ENCODE results near the gene RBMS1. TPM values are rescaled to one million over a fixed set of nuclear protein-coding genes. Genes with fewer than 3 reads are reported as not detected.

RBMS1 gene
- polyA plus RNA-seq, 1 experiment, result 107 TPM

DNA sequence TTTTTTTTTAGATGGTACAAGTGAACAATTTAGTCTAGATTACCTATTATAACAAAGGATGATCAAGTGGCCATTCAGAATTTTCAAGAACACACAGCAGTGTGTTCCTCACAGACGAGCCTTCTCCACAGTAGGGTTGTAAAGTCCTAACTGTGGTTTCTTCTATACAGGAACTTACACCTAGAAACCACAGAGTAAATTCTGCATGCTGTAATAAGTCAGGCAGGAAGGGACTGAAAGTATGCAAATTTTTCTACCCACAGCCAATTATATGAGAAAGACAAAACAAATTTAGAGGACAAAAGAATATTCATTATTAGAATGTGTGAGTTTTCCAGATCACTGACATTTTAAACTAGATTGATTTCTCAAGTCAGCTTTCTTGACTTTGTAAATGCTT lies 99.5 kb downstream of the RBMS1 start:
- TF ChIP-seq CTCF (IDR thresholded peaks at IDR 0.05; ENCODE audit: low read depth, low read length), result no peak
- ChIA-PET CTCF (interaction anchor here (0.6 to 1.2 kb wide), 2 partner anchors 71 to 573 kb away, joined by 3 to 4 read pairs; no protein-coding TSS in a partner anchor), POLR2A (interaction anchor here (0.7 kb wide), 1 partner anchor 19 kb away, joined by 3 read pairs; no protein-coding TSS in a partner anchor)
- H3K4me3 ChIP-seq (ENCODE audit: low read depth, low read length), result no peak overlapping the region
- H3K9me3 ChIP-seq (ENCODE audit: control insufficient read depth, insufficient read depth, low read length), result no peaks in the 10 kb centered on the region
- H3K27ac ChIP-seq (ENCODE audit: low read depth, low read length), result no peak overlapping the region
- H3K27me3 ChIP-seq (ENCODE audit: control insufficient read depth, insufficient read depth, low read length), result no peaks in the 10 kb centered on the region
- no peak for DNase-seq (ENCODE audit: low read depth, low spot score)

GRCh38 chr2:160392201-160392600 lies 101.4 kb downstream of the RBMS1 start:
- POLR2A ChIA-PET, result interaction anchor here (1.2 kb wide), 1 partner anchor 17 kb away, joined by 8 read pairs; no protein-coding TSS in a partner anchor

GRCh38 chr2:160390544-160391455 lies 102.8 kb downstream of the RBMS1 start:
- H3K4me3 ChIP-seq (ENCODE audit: low read depth, low read length), result no peak overlapping the region
- TF ChIP-seq CTCF (IDR thresholded peaks at IDR 0.05; ENCODE audit: low read depth, low read length), result no peak
- H3K27me3 ChIP-seq (ENCODE audit: control insufficient read depth, insufficient read depth, low read length), result no peaks in the 10 kb centered on the region
- POLR2A ChIA-PET, result interaction anchor here (0.7 kb wide), 1 partner anchor 384 kb away, joined by 4 read pairs; no protein-coding TSS in a partner anchor
- CTCF ChIA-PET, result interaction anchor here (0.7 to 1.5 kb wide), 3 partner anchors 67 to 579 kb away, joined by 3 to 6 read pairs (median 6); no protein-coding TSS in a partner anchor
- H3K27ac ChIP-seq (ENCODE audit: low read depth, low read length), result peak overlapping the region; percentile 71
- H3K9me3 ChIP-seq (ENCODE audit: control insufficient read depth, insufficient read depth, low read length), result no peaks in the 10 kb centered on the region
- no peak for DNase-seq (ENCODE audit: low read depth, low spot score)

More at GRCh38 chr2:160392201-160392600, 101.4 kb downstream of the RBMS1 start:
- H3K27ac ChIP-seq (ENCODE audit: low read depth, low read length), result no peak overlapping the region
- no peaks in the 10 kb centered on the region for H3K9me3 ChIP-seq (ENCODE audit: control insufficient read depth, insufficient read depth, low read length)
- CTCF ChIA-PET, result interaction anchor here (0.6 to 1.7 kb wide), 4 partner anchors 11 to 602 kb away, joined by 3 to 4 read pairs (median 4); no protein-coding TSS in a partner anchor
- no peaks in the 10 kb centered on the region for H3K27me3 ChIP-seq (ENCODE audit: control insufficient read depth, insufficient read depth, low read length)
- no peak overlapping the region for H3K4me3 ChIP-seq (ENCODE audit: low read depth, low read length)
- no peak for TF ChIP-seq CTCF (IDR thresholded peaks at IDR 0.05; ENCODE audit: low read depth, low read length)
- no peak for DNase-seq (ENCODE audit: low read depth, low spot score)

DNA sequence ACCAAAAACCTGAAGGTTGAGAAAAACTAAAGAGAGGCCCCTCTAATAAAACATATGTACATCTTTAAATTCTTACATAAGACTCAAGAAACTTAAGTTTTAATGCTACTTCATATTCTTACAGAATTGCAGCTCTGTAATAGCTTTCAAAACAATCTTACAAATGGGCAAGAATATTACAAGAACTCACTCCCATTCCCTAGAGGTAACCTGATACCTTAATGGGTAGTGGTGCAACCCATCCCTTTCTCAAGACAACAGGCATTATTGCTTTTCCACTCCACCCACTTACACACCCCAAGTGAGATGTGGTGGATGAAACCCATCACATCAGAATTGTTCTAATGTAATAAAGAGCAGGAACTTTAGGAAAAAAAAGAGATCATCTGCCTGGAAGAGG lies 103.7 kb downstream of the RBMS1 start:
- no peak for TF ChIP-seq CTCF (IDR thresholded peaks at IDR 0.05; ENCODE audit: low read depth, low read length)
- Histone ChIP-seq H3K27ac (ENCODE audit: low read depth, low read length) (peak overlapping the region; percentile 53), H3K27me3 (ENCODE audit: control insufficient read depth, insufficient read depth, low read length) (no peaks in the 10 kb centered on the region)

More for the DNA sequence above, 103.7 kb downstream of the RBMS1 start:
- H3K9me3 ChIP-seq (ENCODE audit: control insufficient read depth, insufficient read depth, low read length), result no peaks in the 10 kb centered on the region
- no peak overlapping the region for H3K4me3 ChIP-seq (ENCODE audit: low read depth, low read length)
- ChIA-PET POLR2A (no interaction called here), CTCF (no interaction called here)
- no peak for DNase-seq (ENCODE audit: low read depth, low spot score)
